DND-41 (cell line): Measurements from ENCODE around the gene MGAT4C.

Experiments used
- ATAC-seq: fragments of 200-7000 bp; cut with Tn5 transposase; 3 replicates; pipeline ENCODE4 v1.9.1; 2021; ENCODE audit warnings: low read depth; ENCODE audit not compliant: insufficient read depth
- DNase-seq: peaks from one replicate; pipeline ENCODE4 v3.0.0-alpha.2; 2020
- H2AFZ ChIP-seq: 2 replicates; pipeline ENCODE4 v1.6.0; 2012; ENCODE audit warnings: low read depth, low read length
- H3K27ac ChIP-seq: 2 replicates; pipeline ENCODE4 v1.5.1; 2012; ENCODE audit warnings: low read length, inconsistent platforms
- H3K27me3 ChIP-seq: fragments of 200-600 bp; sonication (generic); 2 replicates; pipeline ENCODE4 v1.6.0; 2012; ENCODE audit warnings: low read length, mild to moderate bottlenecking, inconsistent platforms; ENCODE audit not compliant: insufficient read depth, poor library complexity
- H3K36me3 ChIP-seq: 2 replicates; pipeline ENCODE4 v1.5.1; 2012; ENCODE audit warnings: low read length, inconsistent platforms; ENCODE audit not compliant: insufficient read depth
- H3K4me1 ChIP-seq: 2 replicates; pipeline ENCODE4 v1.5.1; 2012; ENCODE audit warnings: mild to moderate bottlenecking, low read length; ENCODE audit not compliant: insufficient read depth
- H3K4me2 ChIP-seq: 2 replicates; pipeline ENCODE4 v1.6.0; 2012; ENCODE audit warnings: mild to moderate bottlenecking, moderate library complexity, low read length, inconsistent platforms; ENCODE audit not compliant: insufficient read depth
- H3K4me3 ChIP-seq, 2 experiments: fragments of 200-600 bp in 1 of 2; shearing (Covaris generic) in 1 of 2; 2 replicates each; pipeline ENCODE4 v1.5.1; 2012 to 2016; ENCODE audit warnings: inconsistent platforms in 2 of 2, low read length in 2 of 2, mild to moderate bottlenecking in 2 of 2, low read depth in 1 of 2, moderate library complexity in 1 of 2
- H3K79me2 ChIP-seq: 2 replicates; pipeline ENCODE4 v1.6.0; 2012; ENCODE audit warnings: low read length, inconsistent platforms; ENCODE audit not compliant: insufficient read depth
- H3K9ac ChIP-seq: 2 replicates; pipeline ENCODE4 v1.6.0; 2012; ENCODE audit warnings: low read depth, mild to moderate bottlenecking, inconsistent platforms, low read length, moderate library complexity
- H3K9me3 ChIP-seq: 2 replicates; pipeline ENCODE4 v1.5.1; 2012; ENCODE audit warnings: low read length, moderate library complexity, mild to moderate bottlenecking, inconsistent platforms; ENCODE audit not compliant: insufficient read depth, severe bottlenecking
- H4K20me1 ChIP-seq: 2 replicates; pipeline ENCODE4 v1.6.0; 2012; ENCODE audit warnings: low read length; ENCODE audit not compliant: insufficient read depth
- CTCF ChIP-seq: IDR thresholded peaks from 2 replicates; pipeline ENCODE4 v1.5.1; 2012; ENCODE audit warnings: borderline replicate concordance, low read length, moderate library complexity, mild to moderate bottlenecking; ENCODE audit not compliant: poor library complexity, severe bottlenecking; ENCODE audit errors: extremely low read depth
- EZH2 ChIP-seq: IDR thresholded peaks from 3 replicates; pipeline ENCODE4 v1.6.1; 2012; ENCODE audit warnings: borderline replicate concordance, low read depth, mild to moderate bottlenecking, moderate library complexity, low read length, inconsistent platforms; ENCODE audit not compliant: severe bottlenecking

MGAT4C gene

GRCh38 chr12:85946375-85946774 is 309.8 kb downstream of the MGAT4C start:
- Histone ChIP-seq H3K9me3 (no peaks in the 10 kb centered on the region), H3K27ac (no peak overlapping the region), H3K79me2 (no peaks in the 10 kb centered on the region), H3K4me3 (no peak overlapping the region), H4K20me1 (no peaks in the 10 kb centered on the region), H3K9ac (no peak overlapping the region), H2AFZ (no peak overlapping the region), H3K27me3 (no peaks in the 10 kb centered on the region), H3K4me1 (no peaks in the 10 kb centered on the region), H3K36me3 (no peaks in the 10 kb centered on the region), H3K4me2 (no peak overlapping the region)
- TF ChIP-seq CTCF (no peak), EZH2 (no peak)
- ATAC-seq: no peak
- DNase-seq: no peak

- no peak for TF ChIP-seq CTCF
- TF ChIP-seq EZH2: no peak
- H3K4me3 ChIP-seq: no peak overlapping the region
- no peaks in the 10 kb centered on the region for H3K79me2 ChIP-seq
- H3K36me3 ChIP-seq: no peaks in the 10 kb centered on the region
- H4K20me1 ChIP-seq: no peaks in the 10 kb centered on the region
- ATAC-seq (no peak), DNase-seq (no peak)
- H3K9me3 ChIP-seq: no peaks in the 10 kb centered on the region
- H3K4me1 ChIP-seq: no peaks in the 10 kb centered on the region
- no peak overlapping the region for H2AFZ ChIP-seq
- H3K9ac ChIP-seq: no peak overlapping the region
- H3K27me3 ChIP-seq: no peaks in the 10 kb centered on the region
- no peak overlapping the region for H3K27ac ChIP-seq
- H3K4me2 ChIP-seq: no peak overlapping the region
Measured at GRCh38 chr12:85927166-85927565, 329.0 kb downstream of the MGAT4C start.

GRCh38 chr12:85923767-85924331 is 332.3 kb downstream of the MGAT4C start:
- no peaks in the 10 kb centered on the region for H4K20me1 ChIP-seq
- TF ChIP-seq EZH2: no peak
- TF ChIP-seq CTCF: peak; percentile 68
- H3K9ac ChIP-seq: no peak overlapping the region
- no peaks in the 10 kb centered on the region for H3K36me3 ChIP-seq
- DNase-seq (no peak), ATAC-seq (no peak)
- no peak overlapping the region for H3K27ac ChIP-seq
- H3K4me1 ChIP-seq: no peaks in the 10 kb centered on the region
- no peaks in the 10 kb centered on the region for H3K27me3 ChIP-seq
- no peak overlapping the region for H3K4me2 ChIP-seq
- H3K9me3 ChIP-seq: no peaks in the 10 kb centered on the region
- no peaks in the 10 kb centered on the region for H3K79me2 ChIP-seq
- H3K4me3 ChIP-seq: no peak overlapping the region
- H2AFZ ChIP-seq: no peak overlapping the region
